Measurements from ENCODE around the gene FXYD4. TPM values are rescaled to one million over a fixed set of nuclear protein-coding genes. Genes with fewer than 3 reads are reported as not detected.

The FXYD4 gene
- total and polyA plus RNA-seq, 4 donors, result 0.65 to 3.9 (median 2.9) TPM; not detected in 1

- Histone ChIP-seq H3K4me3 (no peak overlapping the region), H3K27ac (ENCODE audit: low read depth in 1 of 2, low read length in 1 of 2) (no peak overlapping the region), H3K36me3 (ENCODE audit: control insufficient read depth in 4 of 4, insufficient read depth in 4 of 4, low read length in 4 of 4) (no peaks in the 10 kb centered on the region), H3K27me3 (ENCODE audit: control insufficient read depth in 3 of 3, insufficient read depth in 3 of 3, low read length in 2 of 3) (no peaks in the 10 kb centered on the region), H3K4me1 (ENCODE audit: control insufficient read depth in 5 of 5, insufficient read depth in 5 of 5, low read length in 5 of 5) (peaks cover 0 to 3% (median 0%) of the 10 kb centered on the region in 5 donors), H3K9ac (ENCODE audit: insufficient read depth in 1 of 2, low read length in 2 of 2) (no peak overlapping the region), H3K9me3 (ENCODE audit: control insufficient read depth in 4 of 4, insufficient read depth in 3 of 4, low read length in 3 of 4) (no peaks in the 10 kb centered on the region)
- DNase-seq, result no peak
- TF ChIP-seq, protein P1, sequence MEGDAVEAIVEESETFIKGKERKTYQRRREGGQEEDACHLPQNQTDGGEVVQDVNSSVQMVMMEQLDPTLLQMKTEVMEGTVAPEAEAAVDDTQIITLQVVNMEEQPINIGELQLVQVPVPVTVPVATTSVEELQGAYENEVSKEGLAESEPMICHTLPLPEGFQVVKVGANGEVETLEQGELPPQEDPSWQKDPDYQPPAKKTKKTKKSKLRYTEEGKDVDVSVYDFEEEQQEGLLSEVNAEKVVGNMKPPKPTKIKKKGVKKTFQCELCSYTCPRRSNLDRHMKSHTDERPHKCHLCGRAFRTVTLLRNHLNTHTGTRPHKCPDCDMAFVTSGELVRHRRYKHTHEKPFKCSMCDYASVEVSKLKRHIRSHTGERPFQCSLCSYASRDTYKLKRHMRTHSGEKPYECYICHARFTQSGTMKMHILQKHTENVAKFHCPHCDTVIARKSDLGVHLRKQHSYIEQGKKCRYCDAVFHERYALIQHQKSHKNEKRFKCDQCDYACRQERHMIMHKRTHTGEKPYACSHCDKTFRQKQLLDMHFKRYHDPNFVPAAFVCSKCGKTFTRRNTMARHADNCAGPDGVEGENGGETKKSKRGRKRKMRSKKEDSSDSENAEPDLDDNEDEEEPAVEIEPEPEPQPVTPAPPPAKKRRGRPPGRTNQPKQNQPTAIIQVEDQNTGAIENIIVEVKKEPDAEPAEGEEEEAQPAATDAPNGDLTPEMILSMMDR (IDR thresholded peaks at IDR 0.05; ENCODE audit: control extremely low read depth, extremely low read depth), result no peak
- ATAC-seq (ENCODE audit: insufficient read depth, low FRiP score), result no peak
- 83 to 88% methylated on average over 7 of the region's 7 CpGs for WGBS, 2 donors
Observed at GRCh38 chr10:43341450-43341849, 30.0 kb upstream of the FXYD4 start.

DNA sequence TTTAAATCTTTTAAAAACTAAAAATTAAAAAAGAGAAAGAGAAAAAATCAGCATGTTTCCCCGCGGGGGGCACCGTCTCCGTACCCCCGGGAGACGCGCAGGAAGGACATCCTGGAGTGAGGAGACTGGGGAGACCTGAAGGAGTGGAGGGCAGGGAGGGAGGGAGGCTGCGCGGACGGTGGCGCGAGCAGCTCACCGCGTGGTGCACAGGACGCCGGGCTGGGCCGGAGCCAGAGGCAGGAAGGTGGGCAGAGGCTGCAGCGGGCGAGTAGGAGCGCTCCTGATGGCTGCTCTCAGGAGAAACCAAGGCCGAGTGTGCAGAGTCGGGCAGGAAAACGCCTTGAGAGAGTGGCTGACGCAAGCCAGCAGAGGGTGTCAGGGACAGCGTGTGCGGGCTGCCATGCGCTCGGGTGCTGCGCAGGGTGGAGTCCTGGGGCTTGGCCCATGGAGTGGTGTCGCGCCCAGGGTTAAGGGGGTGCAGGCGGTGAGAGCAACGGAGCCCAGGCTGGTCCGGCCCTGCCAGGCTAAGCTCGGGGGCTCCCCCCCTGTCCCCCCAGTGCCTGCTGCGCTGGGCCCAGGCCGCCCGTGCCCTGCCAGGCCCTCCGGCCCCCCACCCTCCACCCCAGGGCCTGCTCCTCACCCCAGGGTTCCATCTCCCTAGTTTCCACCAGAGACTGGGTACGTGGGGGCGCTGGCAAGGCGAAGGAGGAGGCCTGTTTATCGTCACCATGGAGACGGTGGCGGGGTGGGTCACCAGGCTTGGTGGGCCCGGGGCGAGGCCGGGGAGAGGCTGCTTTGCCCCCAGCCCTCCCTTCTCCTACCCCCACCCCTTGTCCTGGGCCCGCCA is 28.9 kb upstream of the FXYD4 start:
- Histone ChIP-seq H3K9me3 (ENCODE audit: control insufficient read depth in 4 of 4, insufficient read depth in 3 of 4, low read length in 3 of 4) (no peaks in the 10 kb centered on the region), H3K36me3 (ENCODE audit: control insufficient read depth in 4 of 4, insufficient read depth in 4 of 4, low read length in 4 of 4) (no peaks in the 10 kb centered on the region), H3K27ac (ENCODE audit: low read depth in 1 of 2, low read length in 1 of 2) (no peak overlapping the region), H3K27me3 (ENCODE audit: control insufficient read depth in 3 of 3, insufficient read depth in 3 of 3, low read length in 2 of 3) (no peaks in the 10 kb centered on the region), H3K9ac (ENCODE audit: insufficient read depth in 1 of 2, low read length in 2 of 2) (no peak overlapping the region), H3K4me1 (ENCODE audit: control insufficient read depth in 5 of 5, insufficient read depth in 5 of 5, low read length in 5 of 5) (peaks cover 0 to 3% (median 0%) of the 10 kb centered on the region in 5 donors), H3K4me3 (no peak overlapping the region)
- DNase-seq (no peak), ATAC-seq (ENCODE audit: insufficient read depth, low FRiP score) (no peak)
- 92 to 93% methylated on average over 47 to 49 of the region's 49 CpGs for WGBS, 2 donors
- TF ChIP-seq, protein P1 (IDR thresholded peaks at IDR 0.05; ENCODE audit: control extremely low read depth, extremely low read depth), result no peak

- Histone ChIP-seq H3K4me1 (ENCODE audit: control insufficient read depth in 5 of 5, insufficient read depth in 5 of 5, low read length in 5 of 5) (peaks cover 0 to 2% (median 0%) of the 10 kb centered on the region in 5 donors), H3K36me3 (ENCODE audit: control insufficient read depth in 4 of 4, insufficient read depth in 4 of 4, low read length in 4 of 4) (no peaks in the 10 kb centered on the region), H3K27me3 (ENCODE audit: control insufficient read depth in 3 of 3, insufficient read depth in 3 of 3, low read length in 2 of 3) (no peaks in the 10 kb centered on the region), H3K27ac (ENCODE audit: low read depth in 1 of 2, low read length in 1 of 2) (no peak overlapping the region), H3K9me3 (ENCODE audit: control insufficient read depth in 4 of 4, insufficient read depth in 3 of 4, low read length in 3 of 4) (no peaks in the 10 kb centered on the region), H3K4me3 (no peak overlapping the region), H3K9ac (ENCODE audit: insufficient read depth in 1 of 2, low read length in 2 of 2) (no peak overlapping the region)
- ATAC-seq (ENCODE audit: insufficient read depth, low FRiP score), result no peak
- TF ChIP-seq, protein P1 (IDR thresholded peaks at IDR 0.05; ENCODE audit: control extremely low read depth, extremely low read depth), result no peak
- no peak for DNase-seq
- WGBS, 2 donors, result 96 to 99% methylated on average over 15 of the region's 15 CpGs
Observed at GRCh38 chr10:43343126-43343525, 28.3 kb upstream of the FXYD4 start.

Data from lung (tissue), 12 donors.